HCT116 (cell line): ENCODE data around the gene GRIK3. TPM values are rescaled to one million over a fixed set of nuclear protein-coding genes. Genes with fewer than 3 reads are reported as not detected.

ENCODE experiments used
- ATAC-seq: fragments of 200-7000 bp; cut with Tn5 transposase; 2 replicates; pipeline ENCODE4 v1.9.1; 2020; ENCODE audit warnings: mild to moderate bottlenecking, moderate library complexity
- BruUV-seq: library from RNA; stranded (reverse); fragments of 400-500 nt; replicated peaks from 2 replicates; lab custom pipeline; 2021; lab: Mats Ljungman, UMichigan
- CTCF ChIA-PET: fragments of 300-600 bp; sonication (Branson Sonifier 250); formaldehyde crosslinking; loops from one replicate; lab custom pipeline; 2021; ENCODE audit warnings: antibody characterized with exemption; lab: Charles Lee
- POLR2A ChIA-PET: fragments of 300-600, 350-600 bp; sonication (Branson Sonifier 250); formaldehyde crosslinking; loops from one replicate; lab custom pipeline; 2021; ENCODE audit warnings: antibody characterized with exemption; lab: Charles Lee
- RAD21 ChIA-PET, 2 experiments: fragments of 300-600 bp; sonication (Branson Sonifier 250); formaldehyde crosslinking; loops; one replicate each; lab custom pipeline; 2023; ENCODE audit warnings: low total read pairs in 2 of 2; ENCODE audit not compliant: uncharacterized antibody in 2 of 2, unreplicated experiment in 2 of 2, low non-redundant PET in 1 of 2; lab: Charles Lee
- DNase-seq: peaks from one replicate; pipeline ENCODE4 v3.0.0-alpha.2; 2010; ENCODE audit warnings: low read depth, low spot score
- H2AFZ ChIP-seq: fragments of 200-600 bp; shearing (Covaris generic), sonication (generic); 2 replicates; pipeline ENCODE4 v1.6.1; 2017; ENCODE audit warnings: low read depth, mixed run types, mixed read lengths, antibody characterized with exemption, low read length; ENCODE audit not compliant: poor library complexity, severe bottlenecking
- H3K27ac ChIP-seq: 2 replicates; pipeline ENCODE4 v1.5.1; 2012; ENCODE audit warnings: low read depth, low read length
- H3K27me3 ChIP-seq: fragments of 200-600 bp; sonication (generic); 2 replicates; pipeline ENCODE4 v1.6.1; 2016; ENCODE audit warnings: mixed run types, low read length, mixed read lengths; ENCODE audit not compliant: insufficient read depth
- H3K36me3 ChIP-seq, 2 experiments: fragments of 200-500 bp in 1 of 2; fragments of 200-600 bp in 1 of 2; sonication (Bioruptor generic) in 1 of 2; sonication (generic) in 1 of 2; 2 replicates each; pipeline versions ENCODE4 v1.5.1 to v1.6.1; 2014 to 2016; ENCODE audit warnings: low read length in 2 of 2, inconsistent platforms in 1 of 2, mixed read lengths in 1 of 2, mixed run types in 1 of 2; ENCODE audit not compliant: insufficient read depth in 2 of 2, control insufficient read depth in 1 of 2
- H3K4me1 ChIP-seq, 2 experiments: fragments of 200-600 bp in 1 of 2; sonication (generic) in 1 of 2; 2 replicates each; pipeline versions ENCODE4 v1.5.1 to v1.6.1; 2012 to 2017; ENCODE audit warnings: low read length in 2 of 2, inconsistent platforms in 1 of 2, mild to moderate bottlenecking in 1 of 2, mixed read lengths in 1 of 2, mixed run types in 1 of 2, moderate library complexity in 1 of 2; ENCODE audit not compliant: insufficient read depth in 2 of 2, control insufficient read depth in 1 of 2
- H3K4me2 ChIP-seq: fragments of 200-600 bp; sonication (generic); 2 replicates; pipeline ENCODE4 v1.6.1; 2017; ENCODE audit warnings: mixed run types, low read length, mixed read lengths
- H3K4me3 ChIP-seq, 2 experiments: fragments of 200-600 bp in 1 of 2; sonication (generic) in 1 of 2; replicated peaks in 1 of 2; 2 replicates each; pipeline ENCODE4 v1.5.1; 2011 to 2016; ENCODE audit warnings: low read length in 2 of 2, control low read depth in 1 of 2, low read depth in 1 of 2, mild to moderate bottlenecking in 1 of 2, mixed read lengths in 1 of 2, mixed run types in 1 of 2
- H3K79me2 ChIP-seq: fragments of 200-600 bp; sonication (generic); 2 replicates; pipeline ENCODE4 v1.6.1; 2017; ENCODE audit warnings: mild to moderate bottlenecking, mixed run types, low read length, moderate library complexity, mixed read lengths; ENCODE audit not compliant: insufficient read depth
- H3K9ac ChIP-seq: fragments of 200-600 bp; sonication (generic); 2 replicates; pipeline ENCODE4 v1.6.1; 2016; ENCODE audit warnings: low read length, mixed read lengths
- H3K9me2 ChIP-seq: fragments of 200-600 bp; sonication (generic), shearing (Covaris generic); 2 replicates; pipeline ENCODE4 v1.6.1; 2017; ENCODE audit warnings: mixed run types, mild to moderate bottlenecking, moderate library complexity; ENCODE audit not compliant: insufficient read depth
- H3K9me3 ChIP-seq, 2 experiments: fragments of 200-500 bp in 1 of 2; fragments of 200-600 bp in 1 of 2; sonication (Bioruptor generic) in 1 of 2; sonication (generic) in 1 of 2; 2 replicates each; pipeline ENCODE4 v1.6.1; 2014 to 2017; ENCODE audit warnings: low read length in 2 of 2, mixed read lengths in 2 of 2, inconsistent platforms in 1 of 2, low read depth in 1 of 2, mild to moderate bottlenecking in 1 of 2, mixed run types in 1 of 2, moderate library complexity in 1 of 2; ENCODE audit not compliant: control insufficient read depth in 1 of 2, insufficient read depth in 1 of 2
- H4K20me1 ChIP-seq: fragments of 200-600 bp; sonication (generic), shearing (Covaris generic); 2 replicates; pipeline ENCODE4 v1.6.1; 2017; ENCODE audit warnings: mixed run types, mild to moderate bottlenecking, moderate library complexity; ENCODE audit not compliant: insufficient read depth
- CBX3 ChIP-seq: IDR thresholded peaks from 2 replicates; pipeline ENCODE4 v1.6.1; 2012; ENCODE audit warnings: low read depth
- CEBPB ChIP-seq: IDR thresholded peaks from 2 replicates; pipeline ENCODE4 v1.6.1; 2012; ENCODE audit warnings: low read depth
- CTCF ChIP-seq, 3 experiments: fragments of 200-600 bp in 1 of 3; sonication (generic) in 1 of 3; IDR thresholded peaks in 2 of 3; conservative IDR thresholded peaks in 1 of 3; 2 replicates each; pipeline ENCODE4 v1.5.1; 2012 to 2017; ENCODE audit warnings: low read depth in 2 of 3, low read length in 2 of 3, antibody characterized with exemption in 1 of 3, borderline replicate concordance in 1 of 3, control low read depth in 1 of 3, mild to moderate bottlenecking in 1 of 3, mixed read lengths in 1 of 3, mixed run types in 1 of 3, moderate library complexity in 1 of 3; ENCODE audit not compliant: insufficient read depth in 1 of 3
- EGR1 ChIP-seq: IDR thresholded peaks from 2 replicates; pipeline ENCODE4 v1.6.1; 2012; ENCODE audit warnings: low read depth
- JUND ChIP-seq: IDR thresholded peaks from 2 replicates; pipeline ENCODE4 v1.6.1; 2012
- REST ChIP-seq: IDR thresholded peaks from 2 replicates; pipeline ENCODE4 v1.6.1; 2012; ENCODE audit warnings: low read depth
- SP1 ChIP-seq: IDR thresholded peaks from 2 replicates; pipeline ENCODE4 v1.6.1; 2012; ENCODE audit warnings: low read depth
- ZFX ChIP-seq: fragments of 450-650 bp; IDR thresholded peaks from 2 replicates; pipeline ENCODE4 v1.6.1; 2017
- intact Hi-C: fragments of 100-400 bp; cut with micrococcal nuclease; formaldehyde crosslinking; loops from 2 replicates; pipeline ENCODE4 v1.10.0; 2022
- total RNA-seq: library from RNA; stranded (reverse); gene quantifications from one replicate; pipeline ENCODE4 v1.2.1, GENCODE V29; 2021; ENCODE audit not compliant: unreplicated experiment

GRIK3 gene
- total RNA-seq, 1 experiment from 2014 or later, result not detected

- intact Hi-C loops, result no loop called here
- no peaks in the 10 kb centered on the region for H3K9me2 ChIP-seq
- no peaks in the 10 kb centered on the region for H3K4me1 ChIP-seq
- CTCF ChIA-PET, result no interaction called here
- no peak overlapping the region for H3K9ac ChIP-seq
- no peak overlapping the region for H3K4me3 ChIP-seq
- no TSS peak for BruUV-seq
- peaks cover 59% of the 10 kb centered on the region for H3K27me3 ChIP-seq
- no peak overlapping the region for H2AFZ ChIP-seq
- no peaks in the 10 kb centered on the region for H3K79me2 ChIP-seq
- POLR2A ChIA-PET, result no interaction called here
- no peaks in the 10 kb centered on the region for H3K36me3 ChIP-seq
- H3K9me3 ChIP-seq, result no peaks in the 10 kb centered on the region
- no peak for DNase-seq
- ATAC-seq, result no peak
- no peaks in the 10 kb centered on the region for H4K20me1 ChIP-seq
- H3K4me2 ChIP-seq, result no peak overlapping the region
- peak; percentile 17; the same call in 1 of the 2 replicates for TF ChIP-seq REST
- no peak for TF ChIP-seq JUND
- no peak for TF ChIP-seq EGR1
- no peak for TF ChIP-seq CBX3
- no peak for TF ChIP-seq ZFX
- no peak for TF ChIP-seq CTCF (IDR thresholded peaks at IDR 0.05 in 2 of 3, conservative IDR thresholded peaks at IDR 0.05 in 1 of 3; ENCODE audit: borderline replicate concordance in 1 of 3, insufficient read depth in 1 of 3, low read depth in 2 of 3, low read length in 2 of 3)
- TF ChIP-seq SP1, result no peak
- TF ChIP-seq CEBPB, result no peak
- RAD21 ChIA-PET, result no interaction called here
- no peak overlapping the region for H3K27ac ChIP-seq
These were observed 230.3 kb downstream of the GRIK3 start for GRCh38 chr1:36803868-36804570.
